NCI-H446 (cell line): Measurements from ENCODE around the gene TOMT.

ENCODE experiments used
- DNase-seq, 2 experiments: peaks; one replicate each; lab custom pipeline; 2025; lab: John Stamatoyannopoulos, UW

Gene TOMT, protein sequence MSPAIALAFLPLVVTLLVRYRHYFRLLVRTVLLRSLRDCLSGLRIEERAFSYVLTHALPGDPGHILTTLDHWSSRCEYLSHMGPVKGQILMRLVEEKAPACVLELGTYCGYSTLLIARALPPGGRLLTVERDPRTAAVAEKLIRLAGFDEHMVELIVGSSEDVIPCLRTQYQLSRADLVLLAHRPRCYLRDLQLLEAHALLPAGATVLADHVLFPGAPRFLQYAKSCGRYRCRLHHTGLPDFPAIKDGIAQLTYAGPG

DNA sequence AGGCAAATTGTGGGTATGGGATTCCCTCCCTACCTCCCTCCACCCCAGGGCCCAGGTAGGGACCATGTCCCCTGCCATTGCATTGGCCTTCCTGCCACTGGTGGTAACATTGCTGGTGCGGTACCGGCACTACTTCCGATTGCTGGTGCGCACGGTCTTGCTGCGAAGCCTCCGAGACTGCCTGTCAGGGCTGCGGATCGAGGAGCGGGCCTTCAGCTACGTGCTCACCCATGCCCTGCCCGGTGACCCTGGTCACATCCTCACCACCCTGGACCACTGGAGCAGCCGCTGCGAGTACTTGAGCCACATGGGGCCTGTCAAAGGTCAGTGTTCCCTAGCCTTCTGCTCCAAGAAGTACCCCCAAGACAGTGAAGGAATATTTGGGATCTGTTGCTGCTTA, at the start of gene TOMT:
TOMT (plus strand) TSS at position 37 of the 400 bp plus-strand sequence; CDS start at position 65, 28 bp downstream.
- no peak for DNase-seq

DNA sequence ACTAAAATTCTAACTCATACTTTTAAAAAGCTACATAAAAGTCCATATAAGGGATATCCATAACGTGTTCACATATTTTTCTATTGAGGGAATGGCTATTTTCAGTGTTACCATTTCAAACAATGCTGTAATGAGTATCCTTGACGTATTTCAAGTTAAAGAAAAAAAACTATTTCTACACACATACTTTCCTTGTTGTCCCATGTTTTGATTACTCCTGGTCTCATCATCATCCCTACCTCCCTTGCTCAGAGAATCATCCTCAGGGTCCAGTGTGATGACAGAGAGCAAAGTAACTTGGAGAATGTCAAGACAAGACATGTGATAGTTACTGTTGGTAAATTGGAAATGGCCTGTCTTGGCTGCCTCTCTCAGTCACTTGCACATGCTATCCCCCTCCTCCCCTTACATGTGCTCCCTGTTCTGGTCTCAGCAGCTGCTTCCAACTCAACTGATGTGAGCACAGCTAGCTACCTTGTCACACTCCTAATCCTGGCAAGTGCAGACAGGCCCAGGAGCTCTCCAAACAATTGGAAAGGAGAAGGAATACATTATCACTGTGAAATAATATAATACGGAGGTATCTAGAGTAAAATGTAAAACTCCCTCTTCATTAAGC, 47.2 kb upstream of the TOMT start:
- DNase-seq = peak; percentile 18 to 23

DNA sequence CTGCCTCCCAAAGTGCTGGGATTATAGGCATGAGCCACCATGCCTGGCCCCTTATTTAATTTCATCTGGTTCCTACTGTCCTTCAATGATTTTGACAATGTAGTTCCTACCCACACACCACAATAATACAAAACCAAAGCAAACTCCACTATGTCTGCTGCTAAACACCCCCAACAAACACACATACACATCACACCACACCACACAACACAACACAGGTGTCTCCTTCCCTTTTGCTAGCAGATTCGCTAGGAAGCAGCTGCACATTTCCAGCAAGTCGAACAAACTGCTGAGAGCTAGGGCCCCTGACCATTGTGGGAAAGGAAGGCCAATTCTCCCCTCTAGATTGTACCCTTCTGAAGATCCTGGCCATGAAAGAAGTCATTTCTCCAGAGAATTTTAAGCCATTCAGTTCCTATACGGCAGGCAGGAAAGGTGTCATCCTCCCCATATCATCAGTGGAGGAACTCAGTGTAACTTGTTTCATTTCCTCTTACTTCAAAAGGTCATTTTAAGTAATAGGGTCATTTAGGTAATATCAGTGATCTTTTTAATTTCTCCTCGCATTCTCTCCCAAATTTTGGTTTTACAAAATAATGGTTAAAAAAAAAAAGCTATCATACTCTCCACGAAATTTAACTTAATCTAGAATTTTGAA, 43.9 kb upstream of the TOMT start:
- no peak for DNase-seq

DNA sequence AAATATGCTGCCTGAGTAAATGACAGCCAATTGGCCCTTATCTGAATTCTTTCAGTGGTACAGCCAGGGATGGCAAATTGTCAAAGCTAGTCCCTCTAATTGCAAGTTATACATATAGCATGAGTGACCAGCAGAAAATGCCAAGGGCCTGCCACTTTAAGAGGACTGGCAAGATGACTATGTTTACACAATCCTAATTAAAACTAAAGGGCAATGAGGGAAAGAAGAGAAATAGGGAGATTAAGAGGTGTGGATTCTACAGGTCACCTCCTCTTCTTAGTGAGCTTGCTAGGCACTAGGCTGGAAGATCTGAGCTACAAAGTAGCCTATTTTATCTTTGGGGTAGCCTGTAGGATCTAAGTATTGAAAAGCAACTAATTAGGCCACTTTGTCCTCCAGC, 38.9 kb upstream of the TOMT start:
- DNase-seq = no peak

DNA sequence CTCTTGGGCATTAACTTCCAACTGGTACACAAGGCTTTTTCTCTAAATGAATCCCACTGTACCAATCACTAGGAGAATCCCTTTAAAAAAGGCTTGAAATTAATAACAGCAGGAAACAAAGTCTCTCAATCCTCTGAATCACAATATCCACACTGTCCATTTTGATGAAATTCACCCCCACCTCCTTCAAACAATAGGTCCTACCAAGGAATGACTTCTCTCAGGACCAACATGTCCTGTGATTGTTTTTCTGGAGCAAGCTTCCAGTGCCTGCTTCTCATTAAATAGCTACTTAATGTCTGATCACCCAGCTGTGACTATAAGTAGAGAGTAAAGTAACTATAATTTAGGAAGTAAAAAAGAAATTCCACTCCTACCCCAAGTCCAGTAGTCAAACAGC, 38.5 kb upstream of the TOMT start:
- DNase-seq = no peak

DNA sequence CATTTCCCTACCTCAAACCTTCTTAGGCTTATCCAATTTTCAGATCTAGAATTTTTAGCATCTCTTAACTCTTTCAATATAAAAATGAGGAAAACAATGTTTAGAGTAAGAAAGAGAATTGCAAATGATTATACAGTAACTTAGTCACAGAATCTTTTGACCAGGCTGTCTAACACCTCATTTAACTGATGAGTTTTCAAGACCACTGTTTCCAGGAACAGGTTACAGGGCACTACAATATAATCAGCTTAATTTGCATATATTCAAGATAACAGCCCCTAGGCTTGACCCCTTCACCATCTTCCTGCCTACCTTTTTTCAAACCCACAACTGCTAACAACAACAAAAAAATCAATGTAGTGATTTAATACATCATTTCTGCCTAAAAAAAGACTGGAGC, 38.0 kb upstream of the TOMT start:
- DNase-seq = no peak

DNA sequence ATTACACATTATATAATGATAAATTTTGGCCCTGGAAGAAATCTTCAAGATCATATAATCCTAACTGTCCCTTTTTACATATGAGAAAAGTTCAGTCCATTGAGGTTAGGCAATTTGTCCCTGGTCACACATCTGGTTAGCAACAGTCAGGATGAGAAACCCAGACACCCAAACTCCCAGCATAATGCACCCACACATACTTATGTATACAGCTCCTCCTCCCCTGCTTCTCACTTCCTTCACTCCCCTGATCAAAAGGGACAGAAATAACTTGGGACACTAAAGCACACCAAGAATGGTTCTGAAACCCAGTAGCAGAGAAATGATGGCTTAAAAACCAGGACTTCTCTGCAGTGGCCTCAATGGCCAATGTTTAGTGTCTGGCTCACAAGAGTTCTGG, 36.5 kb upstream of the TOMT start:
- DNase-seq = no peak

DNA sequence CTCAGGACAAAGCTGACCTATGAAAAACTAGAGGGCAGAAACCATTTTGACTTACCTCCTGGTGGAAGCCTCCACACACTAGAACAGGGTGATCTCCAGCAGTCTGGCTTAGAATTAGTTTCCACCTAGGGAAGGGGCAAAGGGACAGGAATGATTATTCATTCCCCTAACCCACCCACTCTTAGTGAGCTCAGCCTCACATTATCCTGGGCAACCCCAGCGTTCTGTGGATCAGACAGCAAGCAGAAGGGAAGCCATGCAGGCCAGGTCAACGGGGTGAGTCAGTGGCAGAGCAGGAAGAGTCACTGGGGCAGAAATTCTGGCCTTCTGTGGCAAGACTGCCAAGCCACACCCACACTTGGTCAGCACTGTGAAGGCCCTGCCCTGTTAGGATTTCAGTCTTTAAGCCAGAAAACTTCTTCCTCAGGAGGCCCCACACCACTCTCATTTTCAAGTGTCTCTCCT, 35.9 kb upstream of the TOMT start:
- peak in 1 of 2 experiments; percentile 9 for DNase-seq

DNA sequence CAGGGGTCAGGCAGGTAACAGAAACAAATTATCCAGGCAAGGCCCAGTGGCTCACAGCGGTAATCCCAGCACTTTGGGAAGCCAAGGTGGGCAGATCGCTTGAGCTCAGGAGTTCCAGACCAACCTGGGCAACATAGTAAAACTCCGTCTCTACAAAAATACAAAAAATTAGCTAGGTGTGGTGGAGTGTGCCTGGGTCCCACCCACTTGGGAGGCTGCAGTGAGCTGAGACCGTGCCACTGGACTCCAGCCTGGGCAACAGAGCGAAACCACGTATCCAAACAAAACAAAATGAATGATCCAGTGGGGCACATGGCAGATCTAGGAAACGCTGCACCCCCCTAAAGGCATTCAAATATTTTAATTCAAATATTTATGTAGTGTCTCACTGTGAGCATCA, 35.2 kb upstream of the TOMT start:
- no peak for DNase-seq

DNA sequence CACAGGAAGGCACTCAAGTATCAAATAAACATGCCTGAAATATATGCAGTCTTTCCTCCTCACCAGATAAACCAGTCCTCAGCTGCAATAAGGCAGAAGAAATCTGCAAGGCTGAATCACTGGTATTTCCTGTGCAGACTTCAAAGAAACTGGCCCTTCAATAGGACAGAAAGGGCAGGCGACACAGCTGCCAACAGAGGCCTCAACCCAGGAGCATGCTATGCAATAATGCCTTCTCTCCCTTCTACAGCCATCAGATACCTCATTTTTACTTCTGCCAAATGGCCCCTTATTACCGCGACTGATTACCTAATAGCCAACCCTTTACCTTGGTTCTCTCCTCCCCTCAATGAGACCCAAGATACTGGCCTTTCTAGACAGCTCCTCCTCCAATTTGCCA, 33.4 kb upstream of the TOMT start:
- no peak for DNase-seq

DNA sequence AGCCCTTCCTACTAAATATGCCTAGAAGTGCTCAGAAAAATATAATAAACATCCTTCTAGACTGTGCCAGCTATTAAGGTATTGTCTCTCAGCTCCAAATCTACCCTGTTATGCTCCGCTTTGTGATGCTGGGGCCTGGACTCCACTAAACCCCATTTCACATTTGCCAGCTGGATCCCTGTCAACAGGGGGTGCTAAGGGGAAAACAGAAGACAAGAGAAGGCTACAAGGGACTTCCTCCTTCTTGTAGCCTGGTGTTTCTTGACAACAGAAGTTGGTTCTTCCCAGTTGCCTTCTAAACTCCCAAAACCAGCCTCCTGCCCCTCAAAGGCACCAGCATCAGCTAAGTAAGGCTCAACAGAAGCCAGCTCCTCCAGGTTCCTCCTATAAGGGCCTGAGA, 30.6 kb upstream of the TOMT start:
- DNase-seq = no peak

DNA sequence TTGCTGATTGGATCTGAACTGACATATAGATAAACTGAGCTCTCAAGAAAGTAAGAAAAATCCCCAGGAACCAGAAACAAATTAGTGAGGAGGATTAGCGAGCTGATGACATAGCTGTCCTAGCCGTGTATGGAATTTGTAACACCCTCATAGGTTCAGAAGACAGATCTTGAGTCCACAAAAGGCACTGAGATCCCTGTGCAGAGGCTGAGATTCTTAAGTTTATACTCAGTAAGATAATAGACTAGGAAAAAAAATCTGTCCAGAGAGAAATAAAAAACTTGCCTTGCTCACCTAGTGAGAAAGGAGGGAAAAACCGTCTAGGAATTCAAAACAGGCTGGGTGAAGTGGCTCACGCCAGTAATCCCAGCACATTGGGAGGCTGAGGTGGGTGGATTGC, 30.0 kb upstream of the TOMT start:
- DNase-seq = no peak

DNA sequence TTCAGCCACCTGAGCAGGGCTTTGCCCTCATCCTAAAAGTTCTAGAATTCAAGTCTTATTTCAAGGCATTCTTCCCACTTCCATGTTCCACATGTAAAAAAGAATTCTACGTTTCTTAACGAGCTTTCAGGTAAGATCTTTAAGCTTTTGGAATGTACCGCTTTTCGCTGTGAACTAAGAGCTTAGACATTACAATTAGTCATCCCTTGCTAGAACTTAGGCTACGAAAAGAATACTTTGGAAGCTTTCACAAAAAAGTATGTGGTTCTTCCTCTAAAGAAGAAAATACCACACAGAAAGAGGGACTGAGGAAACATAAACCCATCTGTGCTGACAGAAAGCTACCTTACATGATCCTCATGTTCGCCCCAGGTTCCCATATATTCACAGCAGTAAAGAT, 27.2 kb upstream of the TOMT start:
- DNase-seq = no peak

DNA sequence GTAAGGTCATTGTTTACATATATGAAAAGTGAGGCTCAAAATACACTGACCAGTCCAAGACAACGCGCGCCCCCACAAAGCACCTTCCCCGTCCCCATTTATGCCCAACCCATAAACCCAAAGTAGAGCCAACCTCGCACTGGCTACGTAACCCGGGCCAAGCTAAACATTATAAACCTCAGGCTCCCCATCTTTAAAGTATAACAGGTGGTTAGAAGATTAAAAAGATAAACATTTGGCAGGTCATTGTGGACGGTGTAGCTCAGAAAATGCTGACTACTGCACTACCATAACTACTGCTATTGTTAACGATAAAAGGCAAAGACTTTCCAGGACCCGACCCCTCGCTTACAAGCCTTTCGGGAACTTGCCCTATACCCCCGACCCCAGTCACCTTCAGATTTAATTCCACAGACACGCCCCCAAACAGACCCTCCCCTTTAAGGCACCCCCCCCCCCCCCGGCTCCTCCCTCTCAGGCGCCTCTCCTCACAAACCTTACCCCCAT, 25.9 kb upstream of the TOMT start:
- peak in 1 of 2 experiments; percentile 80 for DNase-seq

DNA sequence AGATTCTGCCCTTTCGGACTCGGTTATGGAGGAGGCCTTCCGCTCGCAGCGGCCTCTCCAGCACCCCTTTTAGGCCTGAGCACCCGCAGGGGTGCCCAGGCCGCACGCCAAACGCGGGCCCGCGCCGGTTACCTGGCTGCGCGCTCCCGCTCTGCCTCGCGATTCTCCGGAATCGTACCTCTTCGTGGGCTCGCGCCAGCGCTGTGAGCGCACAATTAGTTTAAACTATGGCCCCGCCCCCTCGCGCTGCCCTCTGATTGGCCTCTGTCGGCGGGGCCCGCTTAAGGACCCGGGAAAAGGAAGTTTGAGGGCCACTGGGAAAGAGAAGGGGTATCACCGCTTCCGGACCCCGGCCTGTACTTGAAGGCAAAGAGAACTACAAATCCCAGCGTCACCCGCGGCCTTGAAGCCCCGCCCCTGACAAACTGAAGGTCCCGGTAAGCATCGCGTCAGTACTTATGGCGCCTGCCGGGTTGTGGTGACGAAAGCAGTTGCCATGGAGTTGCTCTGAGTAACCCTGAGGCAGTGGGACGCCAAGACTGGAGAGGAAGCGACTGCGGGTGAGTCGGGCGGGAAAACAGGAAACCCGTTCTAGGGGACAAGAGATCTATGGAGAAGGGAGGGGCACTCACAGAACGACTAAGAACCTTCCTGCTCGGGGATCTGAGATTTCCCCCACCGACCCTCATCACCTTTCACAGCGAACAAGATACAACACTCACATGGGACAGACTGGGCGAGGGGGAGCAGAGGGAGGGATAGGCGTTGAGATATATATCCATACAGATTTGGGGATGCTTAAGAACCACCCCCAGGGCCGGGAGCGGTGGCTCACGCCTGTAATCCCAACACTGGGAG, 25.2 kb upstream of the TOMT start, which contains the start of the genes LRRC51 and NUMA1:
LRRC51 (plus strand) TSS at position 525 of the 858 bp plus-strand sequence. CDS start 8,234 bp downstream, outside the sequence.
NUMA1 (minus strand) TSS at position 217 of the 858 bp plus-strand sequence. CDS start 44,599 bp downstream, outside the sequence.
- DNase-seq = peak; percentile 99 to 100

DNA sequence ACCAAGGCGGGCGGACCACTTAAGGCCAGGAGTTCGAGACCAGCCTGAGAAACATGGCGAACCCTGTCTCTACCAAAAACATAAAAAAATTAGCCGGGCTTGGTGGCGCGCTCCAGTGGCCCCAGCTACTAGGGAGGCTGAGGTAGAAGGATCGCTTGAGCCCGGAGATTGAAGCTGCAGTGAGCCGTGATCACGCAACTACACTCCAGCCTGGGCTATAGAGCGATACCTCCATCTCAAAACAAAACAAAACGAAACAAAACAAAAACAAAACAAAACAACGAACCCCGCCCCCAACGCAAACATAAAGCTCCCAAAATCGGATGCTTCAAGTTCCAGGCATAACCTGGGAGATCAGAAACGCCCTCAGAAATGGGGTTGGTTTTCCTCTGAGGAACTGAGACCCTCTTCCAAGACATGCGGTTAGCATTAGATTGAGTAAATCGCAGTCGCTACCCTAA, 24.5 kb upstream of the TOMT start:
- DNase-seq = no peak

DNA sequence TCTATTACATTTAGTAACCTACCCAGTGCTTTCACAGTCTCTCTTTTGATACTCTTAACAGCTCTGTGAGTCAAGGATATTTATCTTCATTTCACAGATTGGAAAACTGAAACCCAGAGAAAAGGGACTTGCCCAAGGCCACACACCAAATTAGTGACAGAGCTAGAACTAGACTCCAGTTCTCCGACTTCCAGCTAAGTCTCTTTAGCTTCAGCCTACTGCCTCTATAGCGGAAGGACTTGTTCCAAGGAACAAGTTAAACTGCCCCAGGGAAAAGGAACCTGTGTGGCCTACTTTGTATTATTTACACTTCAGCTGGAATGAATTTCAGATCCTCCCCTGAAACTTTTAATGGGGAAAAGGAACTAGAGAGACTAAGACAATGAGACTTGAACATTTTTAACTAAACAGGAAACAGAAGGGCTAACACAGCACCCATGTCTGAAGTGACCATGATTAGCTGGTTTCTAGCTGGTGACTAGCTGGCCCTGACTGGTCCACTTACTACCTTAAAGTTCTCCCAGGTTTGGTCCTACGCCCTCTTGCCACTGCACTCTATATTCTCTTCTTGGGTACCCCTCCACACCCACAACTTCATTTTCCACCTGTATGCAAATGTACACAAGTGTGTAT, 23.8 kb upstream of the TOMT start:
- DNase-seq = no peak

DNA sequence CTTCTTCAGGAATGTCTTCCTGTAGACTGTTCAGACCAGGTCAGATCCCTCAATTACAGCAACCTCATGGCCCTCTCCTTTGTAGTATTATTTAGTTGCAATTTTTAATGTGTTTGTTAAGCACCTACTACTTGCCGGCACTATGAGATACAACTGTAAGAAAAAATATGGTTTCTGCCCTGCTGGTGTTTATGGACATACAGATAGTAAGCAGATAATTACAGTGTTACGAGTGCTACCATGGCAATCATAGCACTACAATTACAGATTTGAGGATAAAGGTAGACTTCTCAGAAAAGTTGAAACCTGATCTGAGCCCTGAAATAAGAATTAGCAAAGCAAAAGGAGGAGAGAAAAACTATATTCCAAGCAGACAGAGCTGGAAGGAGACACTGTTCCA, 22.3 kb upstream of the TOMT start:
- no peak for DNase-seq

DNA sequence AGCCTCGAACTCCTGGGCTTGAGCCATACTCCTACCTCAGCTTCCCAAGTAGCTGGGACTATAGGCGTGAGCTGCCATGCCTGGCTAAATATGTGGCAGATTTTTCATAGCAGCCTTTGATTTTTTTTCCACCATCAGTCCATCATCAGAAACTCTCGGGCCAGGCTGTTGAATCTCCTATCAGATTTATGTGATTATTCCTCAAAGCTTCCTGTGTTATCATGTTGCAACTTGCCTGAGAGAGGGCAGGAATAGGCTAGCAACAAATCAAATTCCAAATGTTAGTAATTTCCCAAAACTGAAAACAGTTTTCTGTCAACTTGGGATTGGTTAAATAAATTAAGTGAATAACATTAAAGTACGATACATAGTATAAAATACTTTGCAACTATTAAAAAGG, 21.6 kb upstream of the TOMT start:
- peak; percentile 22 to 73 for DNase-seq

DNA sequence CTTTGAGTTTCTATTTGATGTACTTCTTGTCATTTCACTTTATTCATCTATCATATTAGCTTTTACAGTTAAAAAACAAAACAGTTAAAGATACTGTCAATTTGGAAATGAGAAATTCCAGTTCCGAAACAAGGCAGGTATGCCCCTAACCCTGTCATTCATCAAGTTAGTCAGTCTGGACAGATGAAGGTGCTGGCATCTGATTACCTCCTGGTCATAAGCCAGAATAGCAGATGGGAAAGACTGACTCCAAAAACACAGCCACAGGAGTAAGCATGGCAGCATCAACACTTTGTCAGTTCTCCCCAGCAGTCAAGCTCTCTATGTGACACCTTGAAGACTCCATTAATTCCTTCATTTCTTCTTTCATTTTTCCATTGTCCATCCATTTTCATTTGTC, 20.8 kb upstream of the TOMT start:
- peak; percentile 78 to 86 for DNase-seq

DNA sequence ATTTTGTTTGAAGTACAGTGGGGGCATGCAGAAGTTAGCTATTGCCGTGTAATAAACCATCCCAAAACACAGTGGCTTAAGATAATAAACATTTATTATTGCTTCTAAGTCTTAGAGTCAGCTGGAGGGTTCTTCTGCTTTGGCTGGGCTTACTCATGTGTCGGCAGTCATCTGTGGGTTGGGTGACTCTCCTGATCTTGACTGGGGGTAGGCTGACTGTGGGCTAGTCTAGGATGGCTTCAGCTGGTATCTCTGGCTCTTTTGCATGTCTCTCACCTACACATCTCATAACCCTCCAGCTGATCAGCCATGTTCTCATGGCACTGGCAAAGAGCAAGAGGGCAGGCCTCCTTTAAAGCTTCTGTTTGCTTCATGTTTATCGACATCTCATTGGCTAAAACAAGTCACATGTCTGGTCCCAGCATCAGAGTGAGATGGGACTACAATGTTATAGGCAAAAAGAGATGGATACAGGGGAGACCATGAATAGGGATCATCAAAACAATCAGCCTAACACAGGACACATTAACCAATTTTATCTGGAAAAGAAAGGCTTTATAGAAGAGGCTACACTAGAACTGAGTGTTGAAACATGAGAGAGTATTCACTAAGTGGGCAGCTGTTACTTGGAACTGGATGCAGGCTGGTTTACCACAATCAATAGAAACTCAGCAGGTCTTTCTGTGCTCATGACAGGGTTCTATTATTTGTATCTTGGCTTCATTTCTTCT, 19.9 kb upstream of the TOMT start:
- DNase-seq = peak; percentile 63 to 79
